Measurements from ENCODE around the gene INKA2.

The INKA2 gene

DNA sequence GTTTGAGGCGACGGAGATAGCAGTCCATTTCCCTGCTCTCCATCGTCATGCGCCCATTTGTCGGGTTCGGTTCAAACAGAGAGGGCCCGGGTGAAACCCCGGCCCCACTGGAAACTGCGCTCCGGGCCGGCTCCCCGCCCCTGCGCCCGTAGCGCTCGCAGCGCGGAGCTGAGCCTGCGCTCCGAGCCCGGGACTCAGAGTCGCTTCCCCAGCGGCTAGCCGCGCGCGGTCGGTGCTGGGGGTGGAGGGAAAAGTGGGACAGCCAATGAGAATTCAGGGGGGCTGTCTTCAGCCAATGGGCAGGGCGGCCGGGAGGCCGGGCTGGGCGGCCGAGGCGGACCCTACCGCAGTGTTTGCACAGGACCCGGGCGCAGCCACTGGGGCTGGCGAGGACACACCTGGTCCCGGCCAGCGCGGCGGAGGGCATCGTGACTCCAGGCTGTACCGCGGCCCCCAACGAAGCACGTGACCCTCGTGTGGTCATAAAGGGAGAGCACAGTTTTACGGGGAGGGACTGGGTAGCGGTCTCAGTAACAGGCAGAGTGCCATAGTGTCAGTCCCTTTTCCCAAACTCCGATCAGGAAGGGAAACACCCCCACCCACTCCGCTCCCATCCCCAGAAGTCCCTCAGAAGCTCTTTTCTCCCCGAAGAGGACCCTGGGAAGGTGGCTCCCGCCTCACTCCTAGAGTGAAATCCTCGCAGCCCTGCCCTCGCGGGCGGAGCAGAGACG lies at the start of gene INKA2:
Gene INKA2 (minus strand): TSS at position 202 of the 731 bp plus-strand sequence. CDS start 153 bp downstream, at position 49.
- DNase-seq: no peak

DNA sequence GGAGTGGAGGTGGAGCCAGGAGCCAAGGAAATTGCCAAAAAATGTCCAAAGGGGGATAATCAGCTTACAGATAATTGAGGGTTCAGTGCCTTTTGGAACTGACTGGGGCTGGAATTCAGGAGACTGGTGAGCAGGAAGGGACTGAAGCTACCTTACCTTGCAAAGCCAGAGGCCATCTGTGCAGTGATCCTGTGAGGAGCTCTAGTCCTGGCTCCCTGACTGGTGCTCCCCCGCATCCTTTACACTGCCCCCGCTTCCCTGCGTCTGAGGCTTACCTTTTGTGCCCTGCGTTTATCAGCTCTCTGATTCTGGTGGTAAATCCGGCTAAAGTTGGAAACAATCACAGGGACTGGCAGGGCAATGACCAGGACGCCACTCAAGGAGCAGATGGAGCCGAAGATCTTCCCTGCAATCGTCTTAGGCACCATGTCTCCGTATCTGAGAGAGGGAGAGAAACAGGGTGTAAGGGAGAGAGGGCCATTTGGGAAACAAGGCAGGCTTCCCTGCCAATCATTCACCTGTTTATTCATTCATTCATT lies 47.5 kb upstream of the INKA2 start:
- DNase-seq: no peak

GRCh38 chr1:111784273-111784901 lies 45.2 kb upstream of the INKA2 start:
- no peak for DNase-seq

- DNase-seq: no peak
Measured at GRCh38 chr1:111779546-111779945, 40.4 kb upstream of the INKA2 start.

GRCh38 chr1:111778541-111779051 lies 39.4 kb upstream of the INKA2 start:
- no peak for DNase-seq

GRCh38 chr1:111778066-111778465 lies 38.9 kb upstream of the INKA2 start:
- no peak for DNase-seq

GRCh38 chr1:111777301-111777700 lies 38.1 kb upstream of the INKA2 start:
- DNase-seq: no peak

DNA sequence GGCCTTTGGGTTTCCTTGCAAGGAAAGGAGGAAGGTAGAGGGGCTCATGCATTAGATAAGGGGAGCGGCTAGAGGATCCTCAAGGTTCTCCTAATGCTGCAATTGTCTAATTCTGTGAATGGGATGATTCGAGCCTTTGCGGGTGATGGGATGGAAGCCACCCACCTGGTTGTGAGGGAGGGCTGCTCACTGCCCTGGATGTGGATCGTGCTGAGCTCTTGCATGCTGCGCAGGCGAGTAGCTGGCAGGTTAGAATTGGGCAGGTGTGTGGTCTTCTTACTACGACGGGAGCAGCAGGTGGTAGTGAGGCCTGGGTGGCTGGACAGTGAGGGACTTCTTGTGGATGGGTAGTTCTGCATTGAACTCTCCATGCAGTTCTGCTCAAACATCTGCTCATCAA lies 37.7 kb upstream of the INKA2 start:
- no peak for DNase-seq

GRCh38 chr1:111776391-111776790 lies 37.2 kb upstream of the INKA2 start:
- no peak for DNase-seq

GRCh38 chr1:111775966-111776365 lies 36.8 kb upstream of the INKA2 start:
- no peak for DNase-seq

DNA sequence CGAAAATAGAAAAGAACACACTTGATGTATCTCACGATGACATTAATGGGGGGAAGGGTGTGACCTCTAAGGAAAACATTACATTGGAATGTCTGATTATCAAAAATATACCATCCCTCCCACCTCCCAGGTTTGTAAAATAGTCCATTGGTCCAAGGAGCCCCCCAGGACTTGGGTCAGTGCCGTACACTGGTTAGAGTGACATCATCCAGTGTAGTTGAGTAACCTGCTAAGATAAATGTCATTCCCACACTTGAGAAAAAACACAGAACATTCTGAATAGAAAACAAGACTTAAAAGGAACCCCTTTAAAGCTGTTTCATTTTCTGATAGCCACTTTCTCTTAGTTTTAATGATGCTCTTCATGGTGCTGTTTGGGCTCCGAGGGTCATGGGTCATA lies 31.7 kb upstream of the INKA2 start:
- DNase-seq: no peak

DNA sequence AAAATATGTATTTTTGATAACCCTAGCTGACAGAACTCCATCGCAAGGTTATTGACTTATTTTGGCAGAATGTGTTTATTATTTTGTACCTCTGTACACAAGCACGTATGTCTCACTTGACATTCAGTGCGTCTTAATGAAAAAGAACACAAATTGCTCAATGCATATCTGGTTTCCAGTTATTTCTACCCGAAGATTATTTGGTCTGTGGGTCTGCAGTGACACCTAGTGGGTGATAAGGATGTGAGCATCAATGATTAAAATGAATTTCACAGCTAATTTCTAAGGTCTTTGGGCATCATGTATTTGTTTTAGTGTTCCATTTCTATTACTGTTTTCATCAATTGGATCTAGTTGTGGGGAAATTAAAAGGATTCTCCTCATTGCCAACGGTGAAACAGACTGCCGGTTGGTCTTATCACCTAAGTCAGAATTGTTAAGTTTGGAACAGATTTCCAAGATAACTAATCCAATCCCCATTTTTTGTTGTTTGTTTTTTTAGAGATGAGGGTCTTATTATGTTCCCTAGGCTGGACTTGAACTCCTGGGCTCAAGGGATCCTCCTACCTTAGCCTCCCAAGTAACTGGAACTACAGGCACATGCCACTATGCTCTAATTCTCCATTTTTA lies 30.4 kb upstream of the INKA2 start:
- DNase-seq: peak; percentile 22

DNA sequence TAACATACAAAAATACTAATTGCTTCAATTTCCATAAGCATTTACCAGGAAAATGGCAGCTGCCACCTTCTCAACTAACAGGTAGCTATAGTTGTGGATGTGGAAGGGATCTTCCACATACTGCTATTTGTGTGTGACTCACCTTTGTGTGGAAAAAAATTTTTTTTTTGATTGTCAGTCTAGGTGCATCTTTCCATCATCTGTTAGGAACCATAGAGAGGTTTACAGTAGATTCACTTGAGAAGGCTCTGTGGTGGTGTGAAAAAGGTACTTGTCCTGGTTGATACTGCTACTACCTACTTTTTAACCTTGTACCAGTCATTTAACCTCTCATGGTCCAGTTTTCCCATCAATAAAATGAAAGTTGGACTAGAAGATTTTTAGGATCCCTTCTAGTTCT lies 29.4 kb upstream of the INKA2 start:
- DNase-seq: no peak

- DNase-seq: peak; percentile 79
Measured at GRCh38 chr1:111768023-111768422, 28.8 kb upstream of the INKA2 start.

- no peak for DNase-seq
Measured at GRCh38 chr1:111762332-111762731, 23.1 kb upstream of the INKA2 start.

GRCh38 chr1:111761717-111762116 lies 22.5 kb upstream of the INKA2 start:
- no peak for DNase-seq

GRCh38 chr1:111758373-111758772 lies 19.2 kb upstream of the INKA2 start:
- DNase-seq: no peak

GRCh38 chr1:111756124-111756513 lies 16.9 kb upstream of the INKA2 start:
- no peak for DNase-seq

DNA sequence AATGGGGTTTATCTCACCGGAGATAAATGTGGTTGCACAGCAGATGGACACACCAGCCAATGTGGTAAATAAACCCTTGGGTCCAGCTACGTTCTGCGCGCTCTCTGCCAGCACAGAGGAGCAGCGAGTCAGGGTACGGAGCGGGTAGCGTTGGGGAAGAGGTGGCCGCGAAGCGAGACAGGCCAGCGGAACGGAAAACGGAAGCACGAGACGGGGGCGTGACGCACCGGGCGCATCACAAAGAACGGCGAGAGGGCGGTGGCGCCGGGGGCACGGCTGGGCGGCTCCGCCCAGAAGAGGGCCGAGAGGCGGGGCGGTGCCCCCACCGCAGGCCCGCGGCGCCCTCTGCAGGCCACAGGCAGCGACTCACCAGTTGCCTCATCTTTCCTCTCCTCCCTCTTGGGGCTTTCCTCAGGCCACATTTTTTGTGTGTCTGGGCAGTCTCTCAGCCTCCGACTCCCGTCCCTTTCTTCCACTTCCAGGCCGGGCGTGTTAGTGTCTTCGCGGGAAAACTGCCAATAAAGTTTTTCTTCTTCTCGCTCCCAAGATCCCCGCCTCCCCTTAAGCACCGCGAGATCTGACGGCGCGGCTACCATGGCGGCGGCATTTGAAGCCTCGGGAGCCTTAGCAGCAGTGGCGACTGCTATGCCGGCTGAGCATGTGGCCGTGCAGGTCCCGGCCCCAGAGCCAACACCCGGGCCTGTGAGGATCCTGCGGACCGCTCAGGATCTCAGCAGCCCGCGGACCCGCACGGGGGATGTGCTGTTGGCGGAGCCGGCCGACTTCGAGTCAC lies 16.3 kb upstream of the INKA2 start, which contains the start of gene DDX20:
Gene DDX20 (plus strand): TSS at position 571 of the 793 bp plus-strand sequence. CDS start 24 bp downstream, at position 595.
- DNase-seq: peak; percentile 91

- peak; percentile 24 for DNase-seq
Measured at GRCh38 chr1:111754984-111755330, 15.8 kb upstream of the INKA2 start.

DNA sequence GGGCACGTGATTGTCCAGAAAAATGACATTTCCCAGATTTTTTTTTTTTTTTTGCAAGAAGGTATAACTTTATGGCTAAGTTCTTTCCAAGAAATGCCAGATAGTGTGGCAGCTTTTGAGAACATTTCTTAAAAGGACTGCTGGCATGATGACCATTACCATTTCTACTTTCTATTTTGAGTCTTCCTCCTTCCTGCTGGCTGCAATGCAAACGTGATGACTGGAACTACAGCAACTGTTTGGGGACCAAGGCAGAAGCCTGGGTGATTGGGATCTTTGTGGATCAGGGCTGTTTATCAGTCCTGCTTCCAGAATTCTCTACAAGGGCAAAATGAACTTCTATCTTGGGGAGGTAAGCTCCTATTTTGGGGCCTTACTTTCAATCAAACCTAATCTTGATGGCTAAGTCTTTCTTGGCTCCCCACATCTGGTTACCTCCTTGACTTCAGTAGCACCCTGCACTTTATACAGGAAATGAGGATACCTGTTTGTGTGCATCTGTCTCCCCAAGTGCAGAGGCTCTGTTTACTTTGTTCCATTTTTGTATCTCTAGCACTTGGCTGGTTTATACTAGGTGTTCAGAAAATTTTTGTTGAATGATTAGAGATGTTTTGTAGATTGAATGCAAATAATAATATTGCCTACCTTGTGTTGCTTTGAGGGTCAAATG lies 12.8 kb upstream of the INKA2 start:
- DNase-seq: no peak

DNA sequence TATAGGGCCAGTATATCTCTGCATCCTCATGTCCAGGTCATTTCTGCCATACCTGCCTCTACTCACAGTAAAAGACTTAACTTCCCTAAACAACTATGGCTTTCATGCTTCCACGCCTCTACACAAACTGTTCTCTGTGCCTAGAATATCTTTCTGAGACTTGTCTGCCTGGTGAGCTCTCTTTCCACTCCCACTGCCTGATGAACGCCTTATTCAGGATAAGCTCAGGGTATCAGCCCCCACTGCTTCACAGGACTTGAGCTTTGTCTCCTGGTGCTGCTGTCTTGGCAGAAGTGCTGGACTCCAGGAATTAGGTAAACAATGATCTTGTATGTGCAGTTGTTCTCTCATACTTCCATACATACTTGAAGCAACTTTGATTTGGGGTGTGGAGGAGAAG lies 11.7 kb upstream of the INKA2 start:
- DNase-seq: no peak

All from NCI-H2029 (cell line).